MCF 10A (cell line): ENCODE data around the gene KIF4B. TPM values are rescaled to one million over a fixed set of nuclear protein-coding genes. Genes with fewer than 3 reads are reported as not detected.

Source experiments
- BruUV-seq: library from RNA; stranded (reverse); fragments of 400-500 nt; replicated peaks from 2 replicates; lab custom pipeline; 2021; lab: Mats Ljungman, UMichigan
- CTCF ChIA-PET: fragments of 300-600 bp; sonication (Branson Sonifier 250); formaldehyde crosslinking; extraction: SDS; loops from one replicate; lab custom pipeline; 2021; ENCODE audit warnings: antibody characterized with exemption, inconsistent platforms; lab: Yijun Ruan, JAX
- POLR2A ChIA-PET: fragments of 300-600, 350-650 bp; sonication (Branson Sonifier 250); formaldehyde crosslinking; extraction: SDS; loops from one replicate; lab custom pipeline; 2020; ENCODE audit warnings: antibody characterized with exemption, inconsistent platforms; lab: Yijun Ruan, JAX
- DNase-seq: peaks from one replicate; pipeline ENCODE4 v3.0.0-alpha.2; 2018; ENCODE audit not compliant: unreplicated experiment
- H3K27ac Mint-ChIP-seq: one replicate; pipeline ENCODE4 v1.8.0; 2022; ENCODE audit warnings: mild to moderate bottlenecking, low read depth, mixed read lengths; ENCODE audit not compliant: unreplicated experiment
- H3K27me3 Mint-ChIP-seq: one replicate; pipeline ENCODE4 v1.8.0; 2022; ENCODE audit warnings: mixed read lengths; ENCODE audit not compliant: insufficient read depth, unreplicated experiment
- H3K36me3 Mint-ChIP-seq: one replicate; pipeline ENCODE4 v1.8.0; 2022; ENCODE audit warnings: mild to moderate bottlenecking, moderate library complexity, mixed read lengths; ENCODE audit not compliant: insufficient read depth, unreplicated experiment
- H3K4me1 Mint-ChIP-seq: one replicate; pipeline ENCODE4 v1.8.0; 2022; ENCODE audit warnings: mixed read lengths; ENCODE audit not compliant: insufficient read depth, unreplicated experiment
- H3K4me3 Mint-ChIP-seq: one replicate; pipeline ENCODE4 v1.8.0; 2022; ENCODE audit warnings: mild to moderate bottlenecking, moderate library complexity, mixed read lengths; ENCODE audit not compliant: unreplicated experiment
- H3K9me3 Mint-ChIP-seq: one replicate; pipeline ENCODE4 v1.8.0; 2022; ENCODE audit warnings: mixed read lengths; ENCODE audit not compliant: unreplicated experiment
- CTCF ChIP-seq: fragments of 200-600 bp; IDR thresholded peaks from one replicate; pipeline ENCODE4 v1.8.0; 2022; ENCODE audit warnings: antibody characterized with exemption, mild to moderate bottlenecking; ENCODE audit not compliant: unreplicated experiment
- intact Hi-C: fragments of 100-400 bp; cut with micrococcal nuclease; formaldehyde crosslinking; loops from 2 replicates; pipeline ENCODE4 v1.14.1; 2022
- total RNA-seq: library from RNA; stranded (reverse); gene quantifications from 2 replicates; pipeline ENCODE4 v1.2.3, GENCODE V29; 2022

The KIF4B gene
- total RNA-seq, 1 experiment from 2014 or later: not detected

- no peaks in the 10 kb centered on the region for H3K9me3 Mint-ChIP-seq
- no peaks in the 10 kb centered on the region for H3K4me1 Mint-ChIP-seq
- ChIA-PET CTCF (interaction anchor here (0.5 to 1.4 kb wide), 2 partner anchors 50 to 1862 kb away, joined by 4 read pairs; no protein-coding TSS in a partner anchor), POLR2A (no interaction called here)
- intact Hi-C loops: no loop called here
- no peaks in the 10 kb centered on the region for H3K27me3 Mint-ChIP-seq
- DNase-seq: no peak
- H3K4me3 Mint-ChIP-seq: no peak overlapping the region
- no TSS peak for BruUV-seq
- H3K27ac Mint-ChIP-seq: no peak overlapping the region
- TF ChIP-seq CTCF: no peak
- H3K36me3 Mint-ChIP-seq: no peaks in the 10 kb centered on the region
Measured at GRCh38 chr5:155023320-155023719, 9.8 kb downstream of the KIF4B start.

- intact Hi-C loops: no loop called here
- ChIA-PET POLR2A (interaction anchor here (0.9 kb wide), 1 partner anchor 52 kb away, joined by 4 read pairs; no protein-coding TSS in a partner anchor), CTCF (interaction anchor here (0.7 to 1.4 kb wide), 2 partner anchors 51 to 78 kb away, joined by 3 to 4 read pairs; no protein-coding TSS in a partner anchor)
- Mint-ChIP-seq H3K36me3 (no peaks in the 10 kb centered on the region), H3K4me3 (no peak overlapping the region), H3K9me3 (no peaks in the 10 kb centered on the region), H3K27ac (no peak overlapping the region), H3K27me3 (no peaks in the 10 kb centered on the region), H3K4me1 (no peaks in the 10 kb centered on the region)
- no peak for TF ChIP-seq CTCF
- BruUV-seq: no TSS peak
- no peak for DNase-seq
Measured at GRCh38 chr5:155024015-155024414, 10.5 kb downstream of the KIF4B start.

- ChIA-PET POLR2A (no interaction called here), CTCF (interaction anchor here (0.6 to 5.7 kb wide), 8 partner anchors 11 to 559 kb away, joined by 3 to 59 read pairs (median 6); no protein-coding TSS in a partner anchor)
- no TSS peak for BruUV-seq
- no peaks in the 10 kb centered on the region for H3K36me3 Mint-ChIP-seq
- intact Hi-C loops: no loop called here
- TF ChIP-seq CTCF: no peak
- H3K9me3 Mint-ChIP-seq: no peaks in the 10 kb centered on the region
- no peak for DNase-seq
- H3K27me3 Mint-ChIP-seq: no peaks in the 10 kb centered on the region
- no peaks in the 10 kb centered on the region for H3K4me1 Mint-ChIP-seq
- no peak overlapping the region for H3K27ac Mint-ChIP-seq
- H3K4me3 Mint-ChIP-seq: no peak overlapping the region
Measured at GRCh38 chr5:155025895-155026294, 12.3 kb downstream of the KIF4B start.

- Mint-ChIP-seq H3K4me3 (no peak overlapping the region), H3K36me3 (no peaks in the 10 kb centered on the region), H3K4me1 (no peaks in the 10 kb centered on the region), H3K27me3 (no peaks in the 10 kb centered on the region), H3K9me3 (no peaks in the 10 kb centered on the region), H3K27ac (no peak overlapping the region)
- TF ChIP-seq CTCF: peak; percentile 67
- peak; percentile 58 for DNase-seq
- ChIA-PET CTCF (interaction anchor here (0.7 to 5.7 kb wide), 21 partner anchors 9 to 578 kb away, joined by 3 to 59 read pairs (median 4); no protein-coding TSS in a partner anchor), POLR2A (interaction anchor here (1.3 kb wide), 2 partner anchors 12 to 56 kb away, joined by 4 read pairs; no protein-coding TSS in a partner anchor)
- intact Hi-C loops: loop anchor here (1.0 kb wide), 4 partner anchors 56 to 386 kb away; no protein-coding TSS in a partner anchor
- no TSS peak for BruUV-seq
Measured at GRCh38 chr5:155027993-155028629, 14.6 kb downstream of the KIF4B start.
